ENCODE data around the gene KBTBD8. TPM values are rescaled to one million over a fixed set of nuclear protein-coding genes. Genes with fewer than 3 reads are reported as not detected.

KBTBD8 gene
- total RNA-seq, 2 donors from 2014 or later = 0.54 to 1.1 TPM

DNA sequence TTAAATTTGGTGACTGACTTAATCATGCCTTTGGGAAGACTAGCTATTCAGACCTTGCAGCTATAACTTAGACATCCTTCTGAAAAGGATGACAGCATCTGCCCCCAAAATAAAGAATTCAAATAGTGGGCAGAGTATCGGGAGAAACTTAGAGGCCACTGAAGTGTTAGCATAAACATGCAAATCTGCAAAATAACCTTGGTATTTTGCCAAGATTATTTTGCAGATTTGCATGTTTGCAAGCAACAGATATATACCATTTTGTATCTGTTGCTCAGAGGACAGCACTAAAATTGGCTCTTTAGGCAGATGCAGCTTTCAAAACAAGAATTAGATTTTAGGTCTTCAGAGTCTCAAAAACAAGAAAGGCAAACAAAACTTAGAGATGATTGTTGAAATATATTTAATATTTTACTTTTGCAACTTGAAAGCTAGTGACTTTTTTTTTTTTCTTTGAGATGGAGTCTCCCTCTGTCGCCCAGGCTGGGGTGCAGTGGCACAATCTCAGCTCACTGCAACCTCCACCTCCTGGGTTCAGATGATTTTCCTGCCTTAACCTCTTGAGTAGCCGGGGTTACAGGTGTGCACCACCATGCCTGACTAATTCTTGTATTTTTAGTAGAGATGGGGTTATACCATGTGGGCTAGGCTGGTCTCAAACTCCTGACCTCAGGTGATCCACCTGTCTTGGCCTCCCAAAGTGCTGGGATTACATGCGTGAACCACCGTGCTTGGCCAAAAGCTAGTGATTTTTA lies 47.8 kb downstream of the KBTBD8 start:
- DNase-seq (ENCODE audit: low spot score) (no peak), ATAC-seq (ENCODE audit: insufficient number of reproducible peaks, low FRiP score, low read depth) (no peak)
- Histone ChIP-seq H3K4me3 (no peak overlapping the region), H3K36me3 (no peaks in the 10 kb centered on the region), H3K27me3 (replicated peaks; ENCODE audit: insufficient read depth) (no peaks in the 10 kb centered on the region), H3K9me3 (no peaks in the 10 kb centered on the region), H3K4me1 (ENCODE audit: control insufficient read depth in 1 of 2, low read depth in 2 of 2) (peaks cover 6 to 8% of the 10 kb centered on the region in 2 donors), H3K27ac (no peak overlapping the region)
- TF ChIP-seq, protein P1, sequence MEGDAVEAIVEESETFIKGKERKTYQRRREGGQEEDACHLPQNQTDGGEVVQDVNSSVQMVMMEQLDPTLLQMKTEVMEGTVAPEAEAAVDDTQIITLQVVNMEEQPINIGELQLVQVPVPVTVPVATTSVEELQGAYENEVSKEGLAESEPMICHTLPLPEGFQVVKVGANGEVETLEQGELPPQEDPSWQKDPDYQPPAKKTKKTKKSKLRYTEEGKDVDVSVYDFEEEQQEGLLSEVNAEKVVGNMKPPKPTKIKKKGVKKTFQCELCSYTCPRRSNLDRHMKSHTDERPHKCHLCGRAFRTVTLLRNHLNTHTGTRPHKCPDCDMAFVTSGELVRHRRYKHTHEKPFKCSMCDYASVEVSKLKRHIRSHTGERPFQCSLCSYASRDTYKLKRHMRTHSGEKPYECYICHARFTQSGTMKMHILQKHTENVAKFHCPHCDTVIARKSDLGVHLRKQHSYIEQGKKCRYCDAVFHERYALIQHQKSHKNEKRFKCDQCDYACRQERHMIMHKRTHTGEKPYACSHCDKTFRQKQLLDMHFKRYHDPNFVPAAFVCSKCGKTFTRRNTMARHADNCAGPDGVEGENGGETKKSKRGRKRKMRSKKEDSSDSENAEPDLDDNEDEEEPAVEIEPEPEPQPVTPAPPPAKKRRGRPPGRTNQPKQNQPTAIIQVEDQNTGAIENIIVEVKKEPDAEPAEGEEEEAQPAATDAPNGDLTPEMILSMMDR (IDR thresholded peaks at IDR 0.05) = no peak

DNA sequence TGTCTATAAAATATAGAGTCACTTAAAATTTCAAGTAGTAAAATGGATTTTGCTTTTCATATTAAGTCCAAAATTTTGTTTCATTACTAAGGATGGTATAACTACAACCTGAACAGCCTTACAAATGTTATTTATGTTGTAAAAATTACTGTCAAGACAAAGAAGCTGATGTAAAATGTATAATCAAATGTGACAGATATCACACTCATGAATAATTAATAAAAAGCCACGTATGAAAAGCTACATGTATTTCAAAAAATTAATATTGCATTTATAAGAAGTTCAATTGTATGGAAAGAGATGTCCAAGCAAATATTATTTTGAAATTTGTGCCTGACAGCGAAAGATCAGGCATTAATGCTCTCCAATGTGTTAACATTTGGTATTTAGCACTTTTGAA lies 48.9 kb downstream of the KBTBD8 start:
- no peaks in the 10 kb centered on the region for H3K27me3 ChIP-seq (replicated peaks; ENCODE audit: insufficient read depth)
- DNase-seq (ENCODE audit: low spot score) (no peak), ATAC-seq (ENCODE audit: insufficient number of reproducible peaks, low FRiP score, low read depth) (no peak)
- no peak overlapping the region for H3K27ac ChIP-seq
- H3K9me3 ChIP-seq = no peaks in the 10 kb centered on the region
- H3K36me3 ChIP-seq = no peaks in the 10 kb centered on the region
- TF ChIP-seq, protein P1 (IDR thresholded peaks at IDR 0.05) = no peak
- H3K4me3 ChIP-seq = no peak overlapping the region
- peaks cover 6 to 8% of the 10 kb centered on the region in 2 donors for H3K4me1 ChIP-seq (ENCODE audit: control insufficient read depth in 1 of 2, low read depth in 2 of 2)

DNA sequence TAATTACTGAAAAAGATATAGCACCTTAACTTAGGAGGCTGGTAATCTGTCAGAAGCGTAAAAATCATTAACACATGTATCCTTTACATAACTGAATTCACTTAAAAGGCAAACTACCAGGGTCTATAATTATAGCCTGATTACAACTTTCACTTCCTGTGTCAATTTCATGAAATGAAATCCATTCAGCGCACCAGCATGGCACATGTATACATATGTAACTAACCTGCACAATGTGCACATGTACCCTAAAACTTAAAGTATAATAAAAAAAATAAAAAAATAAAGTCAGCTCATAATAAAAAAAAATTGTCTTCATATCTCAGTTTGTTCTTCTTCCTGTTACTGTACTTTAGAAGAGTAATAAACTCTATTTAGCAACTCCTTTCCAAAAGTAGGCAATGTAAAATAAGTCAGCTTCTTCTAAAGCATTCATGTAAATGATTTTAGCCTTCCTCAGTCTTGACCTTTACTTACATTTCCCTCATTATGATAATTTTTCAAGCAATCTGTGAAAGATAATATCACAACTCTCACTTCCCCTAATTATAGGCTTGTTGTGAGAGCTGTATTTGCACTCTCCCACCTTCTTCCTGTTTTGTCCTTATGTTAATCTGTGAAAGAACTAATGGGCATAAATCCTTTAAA lies 50.1 kb downstream of the KBTBD8 start:
- Histone ChIP-seq H3K4me3 (no peak overlapping the region), H3K4me1 (ENCODE audit: control insufficient read depth in 1 of 2, low read depth in 2 of 2) (peaks cover 6 to 8% of the 10 kb centered on the region in 2 donors), H3K36me3 (no peaks in the 10 kb centered on the region), H3K9me3 (no peaks in the 10 kb centered on the region), H3K27me3 (replicated peaks; ENCODE audit: insufficient read depth) (no peaks in the 10 kb centered on the region), H3K27ac (no peak overlapping the region)
- TF ChIP-seq, protein P1 (IDR thresholded peaks at IDR 0.05) = no peak
- ATAC-seq (ENCODE audit: insufficient number of reproducible peaks, low FRiP score, low read depth) (no peak), DNase-seq (ENCODE audit: low spot score) (no peak)

DNA sequence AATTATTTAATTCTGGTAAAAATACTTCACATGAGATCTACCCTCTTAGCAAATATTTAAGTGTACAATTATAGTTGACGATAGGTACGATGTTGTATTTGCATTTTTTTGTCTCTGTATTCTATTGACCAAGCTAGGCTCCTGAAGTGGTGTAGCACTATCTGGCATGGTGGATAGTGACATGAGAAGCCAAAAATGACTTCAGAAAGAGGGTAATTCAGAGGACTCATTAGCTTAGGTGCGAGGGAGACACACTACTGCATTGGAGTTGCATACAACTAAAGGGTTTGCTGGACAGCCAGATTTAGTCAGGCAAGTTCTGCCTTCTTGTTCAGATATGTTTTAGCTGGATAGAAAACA lies 50.6 kb downstream of the KBTBD8 start:
- TF ChIP-seq, protein P1 (IDR thresholded peaks at IDR 0.05) = no peak
- ATAC-seq (ENCODE audit: insufficient number of reproducible peaks, low FRiP score, low read depth) = no peak

DNA sequence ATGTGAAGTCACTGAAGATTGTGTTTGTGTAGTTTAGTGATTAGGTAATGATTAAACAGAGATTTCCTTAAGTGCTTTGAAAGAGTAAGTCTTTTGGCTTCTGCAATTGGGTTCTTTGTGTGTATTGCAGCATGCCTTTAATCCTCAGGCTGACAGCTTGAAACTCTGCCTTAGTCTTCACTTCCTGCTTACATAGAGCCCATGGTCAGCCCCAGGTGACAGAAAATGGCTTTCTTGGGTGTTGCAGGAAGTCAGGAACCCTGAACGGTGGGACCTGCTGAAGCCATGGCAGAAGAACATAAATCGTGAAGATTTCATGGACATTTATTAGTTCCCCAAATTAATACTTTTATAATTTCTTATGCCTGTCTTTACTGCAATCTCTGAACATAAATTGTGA lies 61.3 kb downstream of the KBTBD8 start:
- no peaks in the 10 kb centered on the region for H3K27me3 ChIP-seq (replicated peaks; ENCODE audit: insufficient read depth)
- no peaks in the 10 kb centered on the region for H3K4me1 ChIP-seq (ENCODE audit: control insufficient read depth in 1 of 2, low read depth in 2 of 2)
- TF ChIP-seq, protein P1 (IDR thresholded peaks at IDR 0.05) = no peak
- no peak overlapping the region for H3K27ac ChIP-seq
- H3K36me3 ChIP-seq = no peaks in the 10 kb centered on the region
- DNase-seq (ENCODE audit: low spot score) = no peak
- no peak for ATAC-seq (ENCODE audit: insufficient number of reproducible peaks, low FRiP score, low read depth)
- no peaks in the 10 kb centered on the region for H3K9me3 ChIP-seq
- H3K4me3 ChIP-seq = no peak overlapping the region

More for the DNA sequence above, 50.6 kb downstream of the KBTBD8 start:
- H3K27me3 ChIP-seq (replicated peaks; ENCODE audit: insufficient read depth) = no peaks in the 10 kb centered on the region
- no peak for DNase-seq (ENCODE audit: low spot score)
- no peak overlapping the region for H3K27ac ChIP-seq
- no peak overlapping the region for H3K4me3 ChIP-seq
- H3K36me3 ChIP-seq = no peaks in the 10 kb centered on the region
- H3K9me3 ChIP-seq = no peaks in the 10 kb centered on the region
- H3K4me1 ChIP-seq (ENCODE audit: control insufficient read depth in 1 of 2, low read depth in 2 of 2) = peaks cover 6 to 8% of the 10 kb centered on the region in 2 donors
